GM06990 (cell line): ENCODE measurements around the gene SYK.

Source experiments
- DNase-seq: peaks from one replicate; pipeline ENCODE4 v3.0.0-alpha.2; 2011; ENCODE audit not compliant: insufficient read length; ENCODE audit errors: extremely low read depth
- H3K27me3 ChIP-seq: replicated peaks from 2 replicates; pipeline ENCODE4 v1.6.0; 2011; ENCODE audit warnings: low read length; ENCODE audit not compliant: control insufficient read depth, insufficient read depth
- H3K36me3 ChIP-seq: 2 replicates; pipeline ENCODE4 v1.5.1; 2011; ENCODE audit warnings: low read length; ENCODE audit not compliant: control insufficient read depth, insufficient read depth
- H3K4me3 ChIP-seq: replicated peaks from 2 replicates; pipeline ENCODE4 v1.5.1; 2011; ENCODE audit warnings: low read depth, mild to moderate bottlenecking, control low read depth, low read length
- TF ChIP-seq, protein P1 (sequence below): IDR thresholded peaks from 2 replicates; pipeline ENCODE4 v1.5.1; 2011; ENCODE audit warnings: low read length, control low read depth, mild to moderate bottlenecking, inconsistent platforms; ENCODE audit not compliant: insufficient read depth, poor library complexity, severe bottlenecking

SYK gene

GRCh38 chr9:90846770-90847419, 45.3 kb downstream of the SYK start:
- no peak for DNase-seq
- TF ChIP-seq, protein P1, sequence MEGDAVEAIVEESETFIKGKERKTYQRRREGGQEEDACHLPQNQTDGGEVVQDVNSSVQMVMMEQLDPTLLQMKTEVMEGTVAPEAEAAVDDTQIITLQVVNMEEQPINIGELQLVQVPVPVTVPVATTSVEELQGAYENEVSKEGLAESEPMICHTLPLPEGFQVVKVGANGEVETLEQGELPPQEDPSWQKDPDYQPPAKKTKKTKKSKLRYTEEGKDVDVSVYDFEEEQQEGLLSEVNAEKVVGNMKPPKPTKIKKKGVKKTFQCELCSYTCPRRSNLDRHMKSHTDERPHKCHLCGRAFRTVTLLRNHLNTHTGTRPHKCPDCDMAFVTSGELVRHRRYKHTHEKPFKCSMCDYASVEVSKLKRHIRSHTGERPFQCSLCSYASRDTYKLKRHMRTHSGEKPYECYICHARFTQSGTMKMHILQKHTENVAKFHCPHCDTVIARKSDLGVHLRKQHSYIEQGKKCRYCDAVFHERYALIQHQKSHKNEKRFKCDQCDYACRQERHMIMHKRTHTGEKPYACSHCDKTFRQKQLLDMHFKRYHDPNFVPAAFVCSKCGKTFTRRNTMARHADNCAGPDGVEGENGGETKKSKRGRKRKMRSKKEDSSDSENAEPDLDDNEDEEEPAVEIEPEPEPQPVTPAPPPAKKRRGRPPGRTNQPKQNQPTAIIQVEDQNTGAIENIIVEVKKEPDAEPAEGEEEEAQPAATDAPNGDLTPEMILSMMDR: no peak
- Histone ChIP-seq H3K36me3 (peaks cover 8% of the 10 kb centered on the region), H3K27me3 (no peaks in the 10 kb centered on the region), H3K4me3 (no peak overlapping the region)

DNA sequence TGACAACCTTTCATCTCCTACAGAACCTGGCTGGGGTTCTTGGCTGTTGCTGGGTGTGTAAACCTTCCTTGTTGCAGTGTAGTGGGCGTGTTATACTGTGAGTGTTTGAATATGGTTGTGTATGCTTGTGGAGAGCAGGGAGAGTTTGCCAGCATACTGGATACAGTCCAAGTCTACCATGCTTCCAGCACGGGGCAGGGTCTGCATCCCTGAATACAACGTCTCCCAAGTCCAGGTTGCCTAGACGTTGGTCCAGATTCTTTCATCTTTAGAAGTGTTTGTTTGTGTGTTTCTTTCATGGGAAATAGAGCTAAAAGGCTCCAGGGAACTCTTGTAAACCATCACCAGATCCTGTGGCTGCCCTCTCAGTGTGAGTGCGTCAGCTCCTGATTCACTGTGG, 46.4 kb downstream of the SYK start:
- TF ChIP-seq, protein P1: no peak
- H3K36me3 ChIP-seq: peaks cover 10% of the 10 kb centered on the region
- no peak for DNase-seq

DNA sequence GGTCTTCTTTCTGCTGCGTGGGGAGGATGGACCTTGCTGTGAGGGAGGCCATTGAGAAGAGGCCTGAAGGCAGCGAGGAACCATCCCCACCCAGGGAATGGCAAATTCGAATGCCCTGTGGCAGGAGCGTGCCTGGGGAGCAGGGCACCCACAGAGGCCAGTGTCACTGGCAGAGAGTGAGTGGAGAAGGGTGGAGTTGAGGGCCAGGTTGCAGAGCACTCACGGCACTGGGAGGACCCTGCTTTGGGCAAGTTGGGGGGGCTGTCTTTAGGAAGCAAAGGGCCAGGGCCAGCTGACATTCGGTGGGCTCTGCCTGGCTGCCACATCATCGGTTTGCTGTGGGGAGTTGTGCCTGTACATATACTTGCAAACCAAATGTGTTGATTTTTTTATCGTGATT, 47.2 kb downstream of the SYK start:
- TF ChIP-seq, protein P1: no peak
- no peak for DNase-seq
- Histone ChIP-seq H3K36me3 (peaks cover 10% of the 10 kb centered on the region), H3K4me3 (no peak overlapping the region), H3K27me3 (no peaks in the 10 kb centered on the region)

More for the DNA sequence above, 46.4 kb downstream of the SYK start:
- H3K27me3 ChIP-seq: no peaks in the 10 kb centered on the region
- no peak overlapping the region for H3K4me3 ChIP-seq

GRCh38 chr9:90851444-90851843, 49.8 kb downstream of the SYK start:
- no peak for DNase-seq
- Histone ChIP-seq H3K4me3 (no peak overlapping the region), H3K36me3 (peaks cover 11% of the 10 kb centered on the region), H3K27me3 (no peaks in the 10 kb centered on the region)
- TF ChIP-seq, protein P1: no peak

- H3K4me3 ChIP-seq: no peak overlapping the region
- H3K36me3 ChIP-seq: peaks cover 9% of the 10 kb centered on the region
- TF ChIP-seq, protein P1: no peak
- DNase-seq: no peak
- no peaks in the 10 kb centered on the region for H3K27me3 ChIP-seq
Measured at GRCh38 chr9:90853945-90854344, 52.3 kb downstream of the SYK start.
